ENCODE measurements around the gene PHF21A. TPM values are rescaled to one million over a fixed set of nuclear protein-coding genes. Genes with fewer than 3 reads are reported as not detected.

PHF21A gene
- polyA plus RNA-seq, 1 experiment = 17.1 TPM

GRCh38 chr11:46121724-46122477 lies 647 bp upstream of the PHF21A start:
- ChIA-PET POLR2A (no interaction called here), CTCF (interaction anchor here (0.9 kb wide), 1 partner anchor 71 kb away, joined by 6 read pairs; no protein-coding TSS in a partner anchor)
- DNase-seq (ENCODE audit: low read depth) = no peak
- H3K27me3 ChIP-seq (ENCODE audit: control insufficient read depth, insufficient read depth, low read length) = no peaks in the 10 kb centered on the region
- H3K4me3 ChIP-seq (ENCODE audit: low read depth, low read length) = peak overlapping the region; percentile 61
- TF ChIP-seq, protein P1, sequence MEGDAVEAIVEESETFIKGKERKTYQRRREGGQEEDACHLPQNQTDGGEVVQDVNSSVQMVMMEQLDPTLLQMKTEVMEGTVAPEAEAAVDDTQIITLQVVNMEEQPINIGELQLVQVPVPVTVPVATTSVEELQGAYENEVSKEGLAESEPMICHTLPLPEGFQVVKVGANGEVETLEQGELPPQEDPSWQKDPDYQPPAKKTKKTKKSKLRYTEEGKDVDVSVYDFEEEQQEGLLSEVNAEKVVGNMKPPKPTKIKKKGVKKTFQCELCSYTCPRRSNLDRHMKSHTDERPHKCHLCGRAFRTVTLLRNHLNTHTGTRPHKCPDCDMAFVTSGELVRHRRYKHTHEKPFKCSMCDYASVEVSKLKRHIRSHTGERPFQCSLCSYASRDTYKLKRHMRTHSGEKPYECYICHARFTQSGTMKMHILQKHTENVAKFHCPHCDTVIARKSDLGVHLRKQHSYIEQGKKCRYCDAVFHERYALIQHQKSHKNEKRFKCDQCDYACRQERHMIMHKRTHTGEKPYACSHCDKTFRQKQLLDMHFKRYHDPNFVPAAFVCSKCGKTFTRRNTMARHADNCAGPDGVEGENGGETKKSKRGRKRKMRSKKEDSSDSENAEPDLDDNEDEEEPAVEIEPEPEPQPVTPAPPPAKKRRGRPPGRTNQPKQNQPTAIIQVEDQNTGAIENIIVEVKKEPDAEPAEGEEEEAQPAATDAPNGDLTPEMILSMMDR (IDR thresholded peaks at IDR 0.05; ENCODE audit: insufficient read depth, low read depth, low read length) = no peak
- no peaks in the 10 kb centered on the region for H3K36me3 ChIP-seq (ENCODE audit: control insufficient read depth, insufficient read depth, low read length)

GRCh38 chr11:46120346-46121300 lies 631 bp downstream of the PHF21A start:
- CTCF ChIA-PET = interaction anchor here (0.6 to 0.7 kb wide), 2 partner anchors 69 to 187 kb away, joined by 3 to 4 read pairs; no protein-coding TSS in a partner anchor
- DNase-seq (ENCODE audit: low read depth) = no peak
- no peaks in the 10 kb centered on the region for H3K36me3 ChIP-seq (ENCODE audit: control insufficient read depth, insufficient read depth, low read length)
- H3K4me3 ChIP-seq (ENCODE audit: low read depth, low read length) = peak overlapping the region; percentile 61
- POLR2A ChIA-PET = no interaction called here
- no peaks in the 10 kb centered on the region for H3K27me3 ChIP-seq (ENCODE audit: control insufficient read depth, insufficient read depth, low read length)
- TF ChIP-seq, protein P1 (IDR thresholded peaks at IDR 0.05; ENCODE audit: insufficient read depth, low read depth, low read length) = no peak

DNA sequence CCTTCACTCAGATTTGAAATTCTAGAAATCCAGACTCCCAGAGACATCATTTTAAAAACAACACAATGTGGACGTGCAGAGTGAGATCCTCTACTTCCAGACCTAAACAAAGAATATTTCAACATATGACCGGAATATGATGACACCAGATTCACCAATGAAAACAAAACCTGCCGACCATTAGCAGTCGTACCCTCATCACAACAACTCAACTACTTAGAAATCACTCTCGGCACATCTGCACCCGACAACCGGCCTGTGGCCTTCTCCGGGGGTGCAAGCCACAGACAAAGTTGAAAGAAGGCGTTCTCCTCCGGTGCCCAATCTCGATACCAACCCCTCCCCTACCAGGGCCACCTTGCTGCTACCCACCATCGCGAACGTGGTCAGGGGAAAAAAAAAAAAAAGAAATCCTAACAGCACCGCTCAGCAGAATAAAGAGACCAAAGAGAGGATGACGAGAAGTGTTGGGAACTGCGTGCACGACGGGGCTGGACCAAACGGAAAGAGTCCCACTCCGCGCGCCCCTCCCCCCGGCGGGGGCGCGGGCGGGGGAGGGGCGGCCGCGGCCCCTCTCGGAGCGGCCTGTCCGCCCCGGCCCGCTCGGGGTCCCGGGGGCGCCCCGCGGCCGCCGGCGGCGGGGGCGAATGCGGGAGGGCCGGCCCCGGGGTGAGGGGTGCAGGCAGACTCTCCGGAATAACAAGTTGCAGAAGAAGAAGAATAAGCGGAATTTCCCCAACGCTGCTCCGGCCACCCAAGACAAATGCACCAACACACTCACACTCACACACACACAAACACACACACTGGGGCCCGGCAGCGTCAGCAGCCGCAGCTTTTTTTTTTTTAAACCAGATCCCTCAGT lies 1.7 kb downstream of the PHF21A start:
- Histone ChIP-seq H3K4me3 (ENCODE audit: low read depth, low read length) (peak overlapping the region; percentile 61), H3K36me3 (ENCODE audit: control insufficient read depth, insufficient read depth, low read length) (no peaks in the 10 kb centered on the region), H3K27me3 (ENCODE audit: control insufficient read depth, insufficient read depth, low read length) (no peaks in the 10 kb centered on the region)
- POLR2A ChIA-PET = interaction anchor here (0.6 kb wide), 1 partner anchor 89 kb away, joined by 3 read pairs; no protein-coding TSS in a partner anchor
- TF ChIP-seq, protein P1 (IDR thresholded peaks at IDR 0.05; ENCODE audit: insufficient read depth, low read depth, low read length) = no peak
- DNase-seq (ENCODE audit: low read depth) = no peak
- CTCF ChIA-PET = interaction anchor here (0.6 to 0.7 kb wide), 3 partner anchors 169 to 410 kb away, joined by 3 to 9 read pairs (median 3); no protein-coding TSS in a partner anchor

DNA sequence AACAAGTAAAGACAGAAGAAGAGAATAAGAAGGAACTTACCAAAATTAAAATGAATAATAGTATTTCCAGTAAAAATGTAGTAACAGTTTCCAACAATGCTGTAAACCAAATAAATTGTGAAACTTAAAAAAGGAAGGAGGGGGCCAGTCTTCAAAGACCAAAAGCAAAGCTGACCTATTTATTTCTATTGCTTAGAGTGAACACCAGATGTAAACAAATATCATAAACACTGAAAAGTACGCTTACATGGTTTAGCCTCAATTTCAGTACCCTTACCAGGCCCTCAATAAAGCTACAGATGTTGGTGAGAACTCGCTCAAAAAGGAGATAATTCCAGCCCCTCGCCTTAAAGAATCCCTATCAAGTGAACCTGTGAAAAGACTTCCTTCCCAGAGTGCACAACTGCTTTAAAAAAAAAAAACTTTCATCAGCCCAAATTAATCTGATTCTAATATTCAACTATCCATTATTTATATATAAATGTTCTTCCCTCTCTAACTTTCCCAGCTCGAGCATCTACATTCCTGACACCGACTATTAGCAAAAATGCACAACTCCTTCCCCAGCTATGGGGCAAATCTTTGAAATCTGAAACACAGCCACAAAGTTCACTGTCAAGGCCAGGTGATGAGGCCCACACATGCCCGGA lies 2.4 kb downstream of the PHF21A start:
- Histone ChIP-seq H3K36me3 (ENCODE audit: control insufficient read depth, insufficient read depth, low read length) (no peaks in the 10 kb centered on the region), H3K27me3 (ENCODE audit: control insufficient read depth, insufficient read depth, low read length) (no peaks in the 10 kb centered on the region), H3K4me3 (ENCODE audit: low read depth, low read length) (peak overlapping the region; percentile 61)
- no peak for DNase-seq (ENCODE audit: low read depth)
- POLR2A ChIA-PET = interaction anchor here (0.6 kb wide), 1 partner anchor 136 kb away, joined by 4 read pairs; no protein-coding TSS in a partner anchor
- CTCF ChIA-PET = interaction anchor here (0.6 to 0.7 kb wide), 3 partner anchors 168 to 411 kb away, joined by 3 to 9 read pairs (median 3); no protein-coding TSS in a partner anchor
- TF ChIP-seq, protein P1 (IDR thresholded peaks at IDR 0.05; ENCODE audit: insufficient read depth, low read depth, low read length) = no peak

Measured in BJ (cell line).